ENCODE results near the gene CD200.

Gene CD200

GRCh38 chr3:112333002-112333380, at the start of gene CD200:
TSS of gene CD200 (plus strand) at chr3:112333156. CDS start at chr3:112333213, 57 bp downstream.
- peak within 1 kb of the TSS; percentile 37 for H3K4me3 ChIP-seq (ENCODE audit: control insufficient read depth, low read depth, low read length)
- TF ChIP-seq CTCF (conservative IDR thresholded peaks at IDR 0.05; ENCODE audit: control insufficient read depth, insufficient read depth, low read depth, low read length) = no peak
- DNase-seq (ENCODE audit: low read depth) = peak; percentile 16

GRCh38 chr3:112289011-112289410, 43.9 kb upstream of the CD200 start:
- TF ChIP-seq CTCF (conservative IDR thresholded peaks at IDR 0.05; ENCODE audit: control insufficient read depth, insufficient read depth, low read depth, low read length) = no peak
- DNase-seq (ENCODE audit: low read depth) = no peak
- H3K4me3 ChIP-seq (ENCODE audit: control insufficient read depth, low read depth, low read length) = no peak overlapping the region

DNA sequence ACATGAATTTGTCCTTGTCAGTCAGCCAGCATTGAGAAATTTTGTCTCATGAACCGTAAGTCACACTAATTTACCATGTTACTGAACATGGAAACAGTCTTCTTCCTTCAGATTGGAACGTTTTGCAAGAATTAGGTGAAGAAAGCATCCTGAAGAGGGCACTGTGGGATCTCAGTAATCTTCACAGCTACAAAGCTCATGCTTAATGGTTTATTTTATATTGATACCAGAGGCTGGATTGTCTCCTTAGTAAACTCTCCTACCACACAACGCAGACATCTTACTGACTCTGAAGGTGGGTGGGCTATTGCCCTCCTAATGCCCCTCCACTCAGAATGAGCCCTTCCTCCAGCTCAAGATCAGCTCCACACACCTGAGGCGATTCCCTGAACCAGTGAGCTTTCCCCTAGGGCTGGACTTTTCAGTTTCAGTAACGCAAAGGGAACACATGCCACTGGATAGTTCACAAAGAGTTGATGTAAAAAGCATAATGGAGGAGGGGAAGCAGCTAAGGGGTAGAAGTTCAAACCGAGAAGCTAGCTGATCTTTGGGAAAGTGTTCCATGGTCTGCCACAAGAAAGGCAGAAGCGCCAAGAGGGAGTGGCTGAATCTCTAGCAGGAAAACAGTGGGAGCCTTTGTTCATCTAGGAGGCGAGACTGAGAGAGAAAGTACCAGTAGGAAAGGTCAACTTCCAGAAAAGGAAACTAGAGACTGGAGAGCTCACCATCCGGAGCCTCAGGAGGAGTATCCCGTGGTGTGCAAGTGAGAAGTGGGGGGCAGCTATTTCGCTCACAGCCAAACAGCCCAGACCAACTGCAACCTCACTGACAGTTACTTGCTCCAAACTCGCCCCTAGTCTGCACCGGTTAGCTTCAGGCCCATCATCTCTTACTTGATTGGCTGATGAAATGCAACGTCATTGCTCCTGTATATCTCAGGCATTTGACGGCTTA, 39.3 kb upstream of the CD200 start, which contains the start of gene SLC9C1:
Gene SLC9C1, minus strand, starts transcription at position 849 of the 954 bp plus-strand sequence. CDS start 7,425 bp downstream, outside the sequence.
- peak; percentile 77 for TF ChIP-seq CTCF (conservative IDR thresholded peaks at IDR 0.05; ENCODE audit: control insufficient read depth, insufficient read depth, low read depth, low read length)
- H3K4me3 ChIP-seq (ENCODE audit: control insufficient read depth, low read depth, low read length) = peak within 1 kb of the TSS; percentile 27
- DNase-seq (ENCODE audit: low read depth) = peak; percentile 80

DNA sequence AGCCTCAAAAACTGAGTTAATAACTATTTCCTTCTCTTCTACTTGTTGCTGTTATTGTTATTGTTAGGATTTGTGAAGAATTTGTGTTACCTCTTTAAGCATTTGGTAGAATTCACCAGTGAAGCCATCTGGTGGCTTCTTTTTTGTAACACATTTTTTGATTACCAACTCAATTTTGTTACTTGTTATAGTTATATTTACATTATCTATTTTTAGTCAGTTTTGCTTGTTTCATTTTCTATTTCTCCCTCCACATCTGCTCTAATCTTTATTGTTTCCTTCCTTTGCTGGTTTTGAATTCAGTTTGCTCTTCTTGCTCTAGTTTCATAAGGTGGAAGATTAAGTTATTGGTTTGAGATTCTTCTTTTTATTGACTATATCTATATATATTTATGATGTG, 35.2 kb upstream of the CD200 start:
- no peak overlapping the region for H3K4me3 ChIP-seq (ENCODE audit: control insufficient read depth, low read depth, low read length)
- TF ChIP-seq CTCF (conservative IDR thresholded peaks at IDR 0.05; ENCODE audit: control insufficient read depth, insufficient read depth, low read depth, low read length) = no peak
- no peak for DNase-seq (ENCODE audit: low read depth)

GRCh38 chr3:112298781-112299180, 34.2 kb upstream of the CD200 start:
- no peak overlapping the region for H3K4me3 ChIP-seq (ENCODE audit: control insufficient read depth, low read depth, low read length)
- no peak for DNase-seq (ENCODE audit: low read depth)
- TF ChIP-seq CTCF (conservative IDR thresholded peaks at IDR 0.05; ENCODE audit: control insufficient read depth, insufficient read depth, low read depth, low read length) = no peak

- H3K4me3 ChIP-seq (ENCODE audit: control insufficient read depth, low read depth, low read length) = no peak overlapping the region
- no peak for DNase-seq (ENCODE audit: low read depth)
These were observed 30.7 kb upstream of the CD200 start for GRCh38 chr3:112302150-112302830.

More at GRCh38 chr3:112302150-112302830, 30.7 kb upstream of the CD200 start:
- TF ChIP-seq CTCF (conservative IDR thresholded peaks at IDR 0.05; ENCODE audit: control insufficient read depth, insufficient read depth, low read depth, low read length) = no peak

Measured in fibroblast of mammary gland (primary cell).